Measurements from ENCODE around the gene SEMA7A. TPM values are rescaled to one million over a fixed set of nuclear protein-coding genes. Genes with fewer than 3 reads are reported as not detected.

Gene SEMA7A
- total and polyA plus RNA-seq, 2 of the 4 experiments (the other 2 are of a cell fraction), result 30.5 to 87.3 TPM

DNA sequence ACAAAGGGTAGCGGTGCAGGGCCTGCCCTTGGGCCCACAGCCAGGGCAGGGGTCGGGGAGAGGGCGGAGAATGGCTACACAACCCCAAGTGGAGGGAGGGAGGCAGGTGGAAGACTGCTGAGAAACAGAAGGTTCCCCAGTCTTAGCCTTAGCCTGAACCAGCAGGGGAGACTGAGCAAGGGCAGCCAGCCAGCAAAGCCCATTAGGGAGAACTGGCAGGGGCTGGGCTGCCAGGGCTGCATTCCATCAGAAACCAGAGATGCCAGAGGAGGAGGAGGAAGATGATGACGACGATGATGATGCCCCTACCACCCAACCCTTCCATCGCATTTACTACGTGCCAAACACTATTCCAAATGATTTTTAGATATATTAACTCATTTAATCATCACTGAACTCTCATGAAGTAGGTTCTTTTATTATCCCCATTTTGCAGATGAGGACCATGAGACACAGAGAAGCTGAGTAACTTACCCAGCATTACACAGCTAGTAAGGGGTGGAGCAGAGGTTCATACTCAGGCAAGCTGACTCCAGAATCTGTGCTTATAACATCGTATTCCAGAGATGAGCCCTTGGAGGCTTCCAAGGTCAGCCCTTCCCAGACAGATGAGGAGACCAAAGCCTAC, 8.7 kb downstream of the SEMA7A start:
- in situ Hi-C loops (cut with MboI; ENCODE audit: low sequenced_read_pairs), result no loop called here
- peaks cover 28% of the 10 kb centered on the region for H4K20me1 ChIP-seq (ENCODE audit: insufficient read depth, low read length)
- intact Hi-C loops (cut with micrococcal nuclease), result no loop called here

More for the DNA sequence above, 8.7 kb downstream of the SEMA7A start:
- no peak overlapping the region for H3K4me2 ChIP-seq (ENCODE audit: low read depth, low read length)
- no peak for TF ChIP-seq MXI1 (IDR thresholded peaks at IDR 0.05; ENCODE audit: borderline replicate concordance, low read depth, low read length)
- TF ChIP-seq FOS (IDR thresholded peaks at IDR 0.05; ENCODE audit: low read depth, low read length), result no peak
- TF ChIP-seq MAZ (IDR thresholded peaks at IDR 0.05; ENCODE audit: borderline replicate concordance, low read depth, low read length), result no peak
- no peak for TF ChIP-seq RAD21 (IDR thresholded peaks at IDR 0.05; ENCODE audit: low read length)
- TF ChIP-seq NFE2L2 (IDR thresholded peaks at IDR 0.05; ENCODE audit: low read depth, low read length), result no peak
- no peak for TF ChIP-seq POLR2A (IDR thresholded peaks at IDR 0.05; ENCODE audit: low read depth, low read length)
- no peak for TF ChIP-seq RFX5 (IDR thresholded peaks at IDR 0.05; ENCODE audit: low read depth, low read length)
- no peak for TF ChIP-seq CHD1 (IDR thresholded peaks at IDR 0.05; ENCODE audit: low read depth, low read length)
- TF ChIP-seq, protein P1, sequence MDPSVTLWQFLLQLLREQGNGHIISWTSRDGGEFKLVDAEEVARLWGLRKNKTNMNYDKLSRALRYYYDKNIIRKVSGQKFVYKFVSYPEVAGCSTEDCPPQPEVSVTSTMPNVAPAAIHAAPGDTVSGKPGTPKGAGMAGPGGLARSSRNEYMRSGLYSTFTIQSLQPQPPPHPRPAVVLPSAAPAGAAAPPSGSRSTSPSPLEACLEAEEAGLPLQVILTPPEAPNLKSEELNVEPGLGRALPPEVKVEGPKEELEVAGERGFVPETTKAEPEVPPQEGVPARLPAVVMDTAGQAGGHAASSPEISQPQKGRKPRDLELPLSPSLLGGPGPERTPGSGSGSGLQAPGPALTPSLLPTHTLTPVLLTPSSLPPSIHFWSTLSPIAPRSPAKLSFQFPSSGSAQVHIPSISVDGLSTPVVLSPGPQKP (IDR thresholded peaks at IDR 0.05; ENCODE audit: borderline replicate concordance, low read depth, low read length), result no peak
- TF ChIP-seq SMC3 (IDR thresholded peaks at IDR 0.05; ENCODE audit: low read depth, low read length), result no peak
- TF ChIP-seq RCOR1 (IDR thresholded peaks at IDR 0.05; ENCODE audit: insufficient replicate concordance, low read length), result no peak
- no peak for TF ChIP-seq MAFK (IDR thresholded peaks at IDR 0.05; ENCODE audit: low read depth, low read length)
- TF ChIP-seq, protein P2, sequence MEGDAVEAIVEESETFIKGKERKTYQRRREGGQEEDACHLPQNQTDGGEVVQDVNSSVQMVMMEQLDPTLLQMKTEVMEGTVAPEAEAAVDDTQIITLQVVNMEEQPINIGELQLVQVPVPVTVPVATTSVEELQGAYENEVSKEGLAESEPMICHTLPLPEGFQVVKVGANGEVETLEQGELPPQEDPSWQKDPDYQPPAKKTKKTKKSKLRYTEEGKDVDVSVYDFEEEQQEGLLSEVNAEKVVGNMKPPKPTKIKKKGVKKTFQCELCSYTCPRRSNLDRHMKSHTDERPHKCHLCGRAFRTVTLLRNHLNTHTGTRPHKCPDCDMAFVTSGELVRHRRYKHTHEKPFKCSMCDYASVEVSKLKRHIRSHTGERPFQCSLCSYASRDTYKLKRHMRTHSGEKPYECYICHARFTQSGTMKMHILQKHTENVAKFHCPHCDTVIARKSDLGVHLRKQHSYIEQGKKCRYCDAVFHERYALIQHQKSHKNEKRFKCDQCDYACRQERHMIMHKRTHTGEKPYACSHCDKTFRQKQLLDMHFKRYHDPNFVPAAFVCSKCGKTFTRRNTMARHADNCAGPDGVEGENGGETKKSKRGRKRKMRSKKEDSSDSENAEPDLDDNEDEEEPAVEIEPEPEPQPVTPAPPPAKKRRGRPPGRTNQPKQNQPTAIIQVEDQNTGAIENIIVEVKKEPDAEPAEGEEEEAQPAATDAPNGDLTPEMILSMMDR (conservative IDR thresholded peaks at IDR 0.05; ENCODE audit: low read depth, low read length), result no peak
- TF ChIP-seq, protein P3, sequence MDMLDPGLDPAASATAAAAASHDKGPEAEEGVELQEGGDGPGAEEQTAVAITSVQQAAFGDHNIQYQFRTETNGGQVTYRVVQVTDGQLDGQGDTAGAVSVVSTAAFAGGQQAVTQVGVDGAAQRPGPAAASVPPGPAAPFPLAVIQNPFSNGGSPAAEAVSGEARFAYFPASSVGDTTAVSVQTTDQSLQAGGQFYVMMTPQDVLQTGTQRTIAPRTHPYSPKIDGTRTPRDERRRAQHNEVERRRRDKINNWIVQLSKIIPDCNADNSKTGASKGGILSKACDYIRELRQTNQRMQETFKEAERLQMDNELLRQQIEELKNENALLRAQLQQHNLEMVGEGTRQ (IDR thresholded peaks at IDR 0.05; ENCODE audit: low read depth, low read length), result no peak
- no peak for TF ChIP-seq BHLHE40 (IDR thresholded peaks at IDR 0.05; ENCODE audit: low read depth, low read length)
- TF ChIP-seq CEBPB (IDR thresholded peaks at IDR 0.05; ENCODE audit: low read depth, low read length), result no peak
- POLR2A ChIA-PET (ENCODE audit: unreplicated experiment), result no interaction called here
- peak overlapping the region in 1 of 2 experiments; percentile 8; a peak in 1 of 4 replicates for H4K8ac ChIP-seq (ENCODE audit: low read depth in 2 of 2, low read length in 2 of 2)
- H3K9ac ChIP-seq (ENCODE audit: low read depth, low read length), result no peak overlapping the region
- H2BK5ac ChIP-seq (ENCODE audit: low read depth, low read length, poor library complexity, severe bottlenecking), result peak overlapping the region; percentile 10
- H4K91ac ChIP-seq (ENCODE audit: insufficient read depth, low read depth, low read length), result peak overlapping the region; percentile 90; the same call in 1 of the 2 replicates
- H3K4me1 ChIP-seq (ENCODE audit: control insufficient read depth, insufficient read depth, low read length), result peaks cover 45% of the 10 kb centered on the region
- H3K14ac ChIP-seq (replicated peaks; ENCODE audit: low read depth, low read length), result no peak overlapping the region
- H2AK9ac ChIP-seq (replicated peaks; ENCODE audit: low read depth, low read length, poor library complexity), result peak overlapping the region; percentile 22
- peak overlapping the region; percentile 7; the same call in 1 of the 2 replicates for H3K4ac ChIP-seq (ENCODE audit: low read depth, low read length)
- H2BK15ac ChIP-seq (ENCODE audit: low read depth, low read length), result no peak overlapping the region
- no peaks in the 10 kb centered on the region for H3K36me3 ChIP-seq (ENCODE audit: control insufficient read depth, insufficient read depth, low read length)
- H3K56ac ChIP-seq (ENCODE audit: extremely low read depth, insufficient read depth, low read length), result no peak overlapping the region
- no peak overlapping the region for H2AFZ ChIP-seq (replicated peaks; ENCODE audit: low read length, poor library complexity)
- CTCF ChIA-PET, result no interaction called here
- no peak overlapping the region; the same call in 1 of the 2 replicates for H2BK20ac ChIP-seq (ENCODE audit: low read depth, low read length)
- H3K9me3 ChIP-seq (ENCODE audit: control insufficient read depth, insufficient read depth, low read length), result no peaks in the 10 kb centered on the region
- no peak for ATAC-seq (ENCODE audit: low read depth)
- dilution Hi-C loops (cut with HindIII; ENCODE audit: low sequenced_read_pairs, unreplicated experiment), result no loop called here
- peak overlapping the region; percentile 0; the same call in 1 of the 2 replicates for H2AK5ac ChIP-seq (ENCODE audit: low read depth, low read length)
- H3K18ac ChIP-seq (ENCODE audit: low read depth, low read length), result no peak overlapping the region
- H2BK120ac ChIP-seq (ENCODE audit: low read depth, low read length), result peak overlapping the region; percentile 12; the same call in 1 of the 2 replicates
- no peak overlapping the region for H3K27ac ChIP-seq (ENCODE audit: insufficient read depth, low read length)
- no peaks in the 10 kb centered on the region for H3K27me3 ChIP-seq (ENCODE audit: control insufficient read depth, insufficient read depth, low read length)
- H3K23ac ChIP-seq (ENCODE audit: low read depth, low read length), result no peak overlapping the region
- peaks cover 15 to 94% of the 10 kb centered on the region in 2 experiments; a peak in 3 of 4 replicates for H3K79me1 ChIP-seq (ENCODE audit: low read depth in 1 of 2, low read length in 2 of 2)
- H3K9me1 ChIP-seq (ENCODE audit: insufficient read depth, low read length), result peaks cover 58% of the 10 kb centered on the region
- BruUV-seq (replicated peaks), result no TSS peak
- 100% methylated on average over 1 of the region's 8 CpGs; no CpG with 5 or more reads in 1 of the 2 experiments for WGBS, 2 experiments (ENCODE audit: extremely low coverage in 2 of 2, insufficient read length in 1 of 2)
- no peak overlapping the region for H3K4me3 ChIP-seq (ENCODE audit: insufficient read depth, low read depth, low read length)
- DNase-seq, result no peak
- no peak overlapping the region for H4K5ac ChIP-seq (ENCODE audit: low read depth, low read length)
